ENCODE results near the gene PDZD8.

PDZD8 gene

DNA sequence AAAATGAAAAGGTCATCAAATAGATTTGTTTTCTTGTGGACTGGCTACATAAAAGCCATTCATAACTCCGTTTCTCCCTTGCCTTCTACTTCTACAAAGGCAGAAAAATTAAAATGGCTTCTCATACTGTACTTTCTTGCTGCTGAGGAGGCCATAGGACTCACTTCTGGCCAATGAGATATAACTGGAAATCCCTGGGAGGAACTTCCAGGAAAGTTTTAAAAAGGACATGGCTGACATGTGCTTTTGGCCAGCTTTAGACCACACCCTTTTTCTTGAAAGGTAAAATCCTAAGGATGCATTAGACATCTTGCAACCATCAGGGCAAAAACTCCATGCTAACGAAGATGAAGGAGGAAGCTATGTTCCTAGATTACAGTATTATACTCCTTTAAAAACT is 58.5 kb downstream of the PDZD8 start:
- no peak for TF ChIP-seq GATA3 (IDR thresholded peaks at IDR 0.05; ENCODE audit: low read depth, low read length)
- TF ChIP-seq GATA2 (IDR thresholded peaks at IDR 0.05; ENCODE audit: low read depth, low read length), result no peak

DNA sequence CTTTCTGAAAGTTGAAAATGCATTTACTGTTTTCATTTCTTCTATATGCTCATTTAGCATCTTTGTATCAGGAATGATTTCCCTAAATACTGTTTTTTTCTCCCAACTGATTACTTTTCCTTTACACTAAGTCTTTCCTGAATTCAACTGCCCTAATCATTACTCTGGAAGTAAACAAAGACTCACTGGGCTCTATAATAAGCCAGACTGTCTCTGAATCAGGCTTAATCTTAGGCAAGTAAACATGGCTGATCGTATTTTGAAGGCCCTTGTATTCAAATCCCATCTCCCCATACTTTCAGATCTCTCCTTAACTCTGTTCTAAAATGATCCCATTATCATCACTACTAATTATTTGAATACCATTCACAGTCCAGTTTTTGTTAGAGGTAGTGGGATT is 61.6 kb downstream of the PDZD8 start:
- TF ChIP-seq GATA3 (IDR thresholded peaks at IDR 0.05; ENCODE audit: low read depth, low read length), result no peak
- no peak for TF ChIP-seq GATA2 (IDR thresholded peaks at IDR 0.05; ENCODE audit: low read depth, low read length)

DNA sequence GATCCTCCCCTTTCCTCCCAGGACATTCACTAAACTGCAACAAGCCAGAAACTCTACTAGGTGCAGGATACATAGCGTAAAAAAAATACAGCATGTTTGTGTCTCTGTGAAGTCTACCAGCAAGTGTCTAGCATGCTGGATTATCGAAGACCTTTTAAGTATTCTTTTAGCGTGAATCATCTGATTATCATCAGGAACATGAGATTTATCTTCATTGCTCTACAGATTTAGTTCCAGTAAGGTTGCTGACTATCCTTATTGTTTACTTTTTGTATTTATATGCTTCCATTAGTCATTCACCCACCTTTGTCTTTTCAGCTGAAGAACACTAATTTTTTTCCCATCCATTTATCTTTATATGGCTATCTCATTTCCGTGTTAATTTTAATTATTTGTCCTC is 62.8 kb downstream of the PDZD8 start:
- TF ChIP-seq GATA2 (IDR thresholded peaks at IDR 0.05; ENCODE audit: low read depth, low read length), result no peak
- no peak for TF ChIP-seq GATA3 (IDR thresholded peaks at IDR 0.05; ENCODE audit: low read depth, low read length)

DNA sequence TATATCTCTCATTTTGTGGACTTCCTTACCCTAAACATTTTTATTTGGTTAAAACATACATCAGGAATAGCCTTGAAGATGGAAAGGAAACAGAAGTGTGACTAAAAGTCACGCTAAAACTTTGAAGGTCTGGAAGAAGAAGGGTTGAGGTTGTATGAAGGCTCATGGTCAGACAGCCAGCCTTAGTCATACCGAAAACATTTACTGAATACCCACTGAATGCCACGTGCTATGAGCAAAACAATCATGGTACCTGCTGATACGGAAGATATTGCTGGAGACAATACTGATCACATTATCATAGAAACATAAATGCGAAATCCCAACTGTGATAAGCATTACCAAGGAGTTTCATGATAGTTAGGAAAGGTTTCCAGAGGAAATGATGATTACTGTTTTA is 64.0 kb downstream of the PDZD8 start:
- no peak for TF ChIP-seq GATA3 (IDR thresholded peaks at IDR 0.05; ENCODE audit: low read depth, low read length)
- no peak for TF ChIP-seq GATA2 (IDR thresholded peaks at IDR 0.05; ENCODE audit: low read depth, low read length)

DNA sequence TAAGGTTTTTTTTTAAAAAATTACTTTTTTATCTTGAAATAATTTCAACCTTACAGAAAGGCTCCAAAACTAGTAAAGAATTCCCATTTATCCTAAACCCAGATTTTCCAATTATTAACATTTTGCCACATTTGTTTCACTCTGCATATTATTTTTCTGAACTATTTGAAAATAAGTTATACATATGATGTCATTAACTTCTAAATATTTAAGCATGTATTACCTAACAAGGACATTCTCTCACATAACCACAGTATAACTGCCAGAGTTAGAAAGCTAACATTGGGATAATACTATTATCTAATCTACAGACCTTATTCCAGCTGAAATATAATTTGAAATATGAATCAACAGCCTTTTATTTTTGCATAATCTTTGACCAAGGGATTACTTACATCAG is 68.6 kb downstream of the PDZD8 start:
- TF ChIP-seq GATA2 (IDR thresholded peaks at IDR 0.05; ENCODE audit: low read depth, low read length) (no peak), GATA3 (IDR thresholded peaks at IDR 0.05; ENCODE audit: low read depth, low read length) (no peak)

DNA sequence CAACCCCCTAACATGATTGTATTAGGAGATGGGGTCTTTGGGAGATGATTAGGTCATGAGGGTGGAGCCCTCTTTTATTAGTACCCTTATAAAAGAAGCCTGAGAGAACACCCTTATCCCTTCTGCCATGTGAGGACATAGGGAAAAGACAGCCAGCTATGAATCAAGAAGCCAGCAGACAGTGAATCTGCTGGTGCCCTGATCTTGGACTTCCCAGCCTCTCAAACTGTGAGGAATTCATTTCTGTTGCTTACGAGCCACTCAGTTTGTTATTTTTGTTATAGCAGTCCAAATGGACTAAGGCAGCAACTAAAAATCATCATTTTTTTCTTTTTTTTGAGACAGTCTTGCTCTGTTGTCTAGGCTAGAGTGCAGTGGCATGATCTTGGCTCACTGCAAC is 74.6 kb downstream of the PDZD8 start:
- no peak for TF ChIP-seq GATA3 (IDR thresholded peaks at IDR 0.05; ENCODE audit: low read depth, low read length)
- no peak for TF ChIP-seq GATA2 (IDR thresholded peaks at IDR 0.05; ENCODE audit: low read depth, low read length)

DNA sequence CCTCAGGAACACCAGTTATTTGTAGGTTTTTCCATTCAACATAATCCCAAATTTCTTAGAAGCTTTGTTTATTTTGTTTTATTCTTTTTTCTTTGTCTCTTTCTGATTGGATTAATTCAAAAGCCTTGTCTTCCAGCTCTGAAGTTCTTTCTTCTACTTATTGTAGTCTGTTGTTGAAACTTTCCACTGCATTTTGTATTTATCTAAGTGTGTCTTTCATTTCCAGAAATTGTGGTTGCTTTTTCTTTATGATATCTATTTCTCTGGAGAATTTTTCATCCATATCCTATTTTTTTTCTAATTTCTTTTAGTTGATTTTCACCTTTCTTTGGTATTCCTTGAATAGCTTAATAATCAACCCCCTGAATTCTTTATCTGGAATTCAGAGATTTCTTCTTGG is 75.8 kb downstream of the PDZD8 start:
- no peak for TF ChIP-seq GATA2 (IDR thresholded peaks at IDR 0.05; ENCODE audit: low read depth, low read length)
- TF ChIP-seq GATA3 (IDR thresholded peaks at IDR 0.05; ENCODE audit: low read depth, low read length), result no peak

DNA sequence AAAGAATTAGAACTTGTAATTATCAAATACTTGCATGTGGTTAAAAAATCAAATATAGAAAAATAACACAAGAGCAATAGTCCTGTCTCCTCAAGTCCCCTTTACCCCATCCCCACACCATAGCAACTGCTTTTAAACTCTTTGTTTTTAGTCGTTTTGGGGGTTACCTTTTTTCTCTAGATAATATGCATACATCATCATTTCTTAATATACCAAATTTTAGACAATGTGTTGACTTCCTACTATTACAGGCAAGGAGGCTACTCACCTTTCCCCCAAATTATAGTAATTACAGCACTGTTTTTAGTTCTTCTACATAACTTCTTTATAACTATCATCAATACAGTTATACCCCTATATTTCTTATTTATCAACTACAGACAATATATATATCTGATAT is 77.0 kb downstream of the PDZD8 start:
- TF ChIP-seq GATA3 (IDR thresholded peaks at IDR 0.05; ENCODE audit: low read depth, low read length) (no peak), GATA2 (IDR thresholded peaks at IDR 0.05; ENCODE audit: low read depth, low read length) (no peak)

DNA sequence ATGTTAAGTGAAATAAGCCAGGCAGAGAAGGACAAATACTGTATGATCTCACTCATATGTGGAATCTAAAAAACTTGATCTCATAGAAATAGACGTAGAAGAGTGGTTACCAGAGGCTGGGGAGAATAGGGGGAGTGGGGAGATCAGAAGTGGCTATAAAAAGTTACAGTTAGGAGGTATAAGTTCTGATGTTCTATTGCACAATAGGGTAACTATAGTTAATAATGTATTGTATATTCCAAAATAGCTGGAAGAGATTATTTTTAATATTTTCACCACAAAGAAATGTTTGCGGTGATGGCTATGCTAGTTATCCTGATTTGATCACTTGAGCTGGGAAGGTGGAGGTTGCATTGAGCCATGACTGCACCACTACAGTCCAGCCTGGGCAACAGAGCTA is 80.5 kb downstream of the PDZD8 start:
- TF ChIP-seq GATA2 (IDR thresholded peaks at IDR 0.05; ENCODE audit: low read depth, low read length), result no peak
- no peak for TF ChIP-seq GATA3 (IDR thresholded peaks at IDR 0.05; ENCODE audit: low read depth, low read length)

DNA sequence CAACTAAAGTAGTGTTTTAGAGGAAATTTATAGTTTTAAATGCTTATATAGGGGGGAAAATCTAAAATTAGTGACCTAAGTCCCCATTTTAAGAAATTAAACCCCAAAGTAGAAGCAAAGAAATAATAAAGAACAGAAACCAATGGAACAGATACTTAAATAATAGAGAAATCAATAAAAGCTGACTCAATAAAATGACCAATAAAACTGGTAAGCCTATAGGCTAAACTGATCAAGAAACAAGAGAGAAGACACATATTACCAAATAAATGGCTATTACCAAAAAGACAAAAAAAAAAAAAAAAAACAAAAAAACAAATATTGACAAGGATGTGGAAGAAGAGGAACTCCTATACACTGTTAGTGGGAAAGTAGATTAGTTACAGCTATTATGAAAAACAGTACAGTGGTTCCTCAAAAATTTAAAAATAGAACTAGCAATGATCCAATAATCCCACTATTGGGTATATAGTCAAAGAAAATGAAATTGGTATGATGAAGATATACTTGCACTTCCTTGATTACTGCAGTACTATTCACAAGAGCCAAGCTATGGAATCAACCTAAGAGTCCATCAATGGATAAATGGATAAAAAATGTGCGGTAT is 81.1 kb downstream of the PDZD8 start:
- TF ChIP-seq GATA2 (IDR thresholded peaks at IDR 0.05; ENCODE audit: low read depth, low read length) (no peak), GATA3 (IDR thresholded peaks at IDR 0.05; ENCODE audit: low read depth, low read length) (no peak)

DNA sequence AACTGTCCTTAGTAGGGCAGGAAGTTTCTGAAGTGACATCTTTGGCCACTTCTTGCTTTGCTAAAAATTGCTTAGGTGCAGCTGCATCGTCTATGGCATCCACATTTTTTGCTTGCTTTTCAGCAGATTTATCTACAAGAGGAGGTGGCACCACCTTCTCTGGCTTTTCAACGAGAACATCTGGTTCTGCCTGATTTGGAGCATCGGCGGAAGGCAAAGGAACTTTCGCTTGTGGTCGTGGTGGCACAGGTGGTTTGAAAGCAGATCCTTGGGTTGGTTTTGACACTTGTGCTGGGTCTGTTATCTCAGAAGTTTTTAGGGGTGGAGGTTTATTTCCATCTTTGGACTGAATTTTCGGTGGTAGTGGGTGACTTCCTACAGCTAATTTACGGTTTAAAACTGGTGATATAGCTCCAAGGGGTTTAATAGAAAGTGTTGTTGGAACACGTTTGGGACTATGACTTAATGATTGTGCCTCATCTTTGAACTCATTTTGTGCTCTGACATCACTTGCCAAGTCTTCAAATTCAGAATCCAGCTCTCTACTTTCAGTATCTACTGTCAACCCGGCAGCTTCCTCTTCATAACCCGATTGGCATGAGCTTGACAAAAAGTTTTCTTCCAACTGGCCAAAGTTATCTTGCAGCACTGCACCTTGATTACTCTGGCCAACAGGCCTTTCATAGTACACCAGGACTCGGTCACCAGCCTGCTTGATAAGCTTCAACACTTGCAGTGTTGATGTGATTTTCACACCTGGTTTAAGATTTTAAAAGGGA is 90.3 kb downstream of the PDZD8 start:
- TF ChIP-seq GATA3 (IDR thresholded peaks at IDR 0.05; ENCODE audit: low read depth, low read length), result no peak
- no peak for TF ChIP-seq GATA2 (IDR thresholded peaks at IDR 0.05; ENCODE audit: low read depth, low read length)

DNA sequence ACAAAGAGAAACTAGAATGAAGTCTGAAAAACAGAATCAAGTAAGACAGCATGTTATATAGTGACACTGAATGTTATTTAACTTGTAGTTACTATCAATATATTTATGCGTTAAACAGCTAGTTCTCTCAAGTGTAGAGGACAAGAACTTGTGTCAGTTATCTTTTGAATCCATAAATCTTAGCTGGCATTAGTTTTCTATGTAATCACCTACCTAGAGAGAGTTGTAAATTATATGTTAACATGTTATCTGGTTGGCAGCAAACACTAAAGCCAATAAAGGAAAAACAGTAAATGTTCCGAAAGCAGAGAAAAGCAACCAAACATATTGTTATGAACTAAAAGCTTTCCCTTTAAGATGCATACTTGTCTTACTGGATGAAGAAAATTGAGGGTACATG is 97.6 kb downstream of the PDZD8 start:
- TF ChIP-seq GATA2 (IDR thresholded peaks at IDR 0.05; ENCODE audit: low read depth, low read length) (no peak), GATA3 (IDR thresholded peaks at IDR 0.05; ENCODE audit: low read depth, low read length) (no peak)

DNA sequence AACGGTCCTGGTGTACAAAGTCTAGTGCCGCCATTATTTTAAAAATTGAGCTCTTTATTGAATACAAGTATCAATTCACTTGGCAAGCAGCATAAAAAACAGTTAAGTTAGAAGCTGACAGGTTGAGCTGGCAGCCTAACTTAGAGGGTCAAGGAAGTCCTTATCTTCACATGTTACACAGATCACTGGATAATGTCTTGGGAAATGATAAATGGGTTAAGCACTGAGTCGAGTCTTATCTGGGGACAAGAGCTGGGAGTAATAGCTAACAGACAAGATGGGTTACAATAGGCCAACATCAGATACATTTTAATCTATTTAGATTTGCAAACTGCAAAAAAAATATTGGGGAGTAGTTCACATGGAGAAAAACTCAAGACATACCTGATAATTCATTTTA is 100.1 kb downstream of the PDZD8 start:
- TF ChIP-seq GATA3 (IDR thresholded peaks at IDR 0.05; ENCODE audit: low read depth, low read length), result no peak
- TF ChIP-seq GATA2 (IDR thresholded peaks at IDR 0.05; ENCODE audit: low read depth, low read length), result no peak

DNA sequence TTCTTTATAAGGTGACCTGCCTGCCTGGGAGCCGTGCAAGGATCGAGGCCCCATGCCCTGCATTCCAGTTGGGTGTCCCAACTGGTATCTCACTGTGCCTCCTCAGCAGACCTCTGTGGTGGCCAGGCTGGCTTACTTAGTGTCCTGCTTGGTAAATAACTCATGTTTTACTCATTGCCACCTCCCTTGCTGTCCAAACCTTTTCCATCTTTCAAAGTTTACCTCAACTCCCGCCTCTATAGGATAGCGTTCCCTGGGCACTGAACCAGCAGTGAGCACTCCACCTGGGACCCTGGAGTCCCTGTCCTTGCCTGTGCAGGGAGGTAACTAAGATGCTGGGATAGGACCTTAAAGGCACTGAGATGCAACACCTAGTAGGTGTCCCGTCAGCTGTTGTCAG is 100.7 kb downstream of the PDZD8 start:
- TF ChIP-seq GATA2 (IDR thresholded peaks at IDR 0.05; ENCODE audit: low read depth, low read length) (no peak), GATA3 (IDR thresholded peaks at IDR 0.05; ENCODE audit: low read depth, low read length) (no peak)

DNA sequence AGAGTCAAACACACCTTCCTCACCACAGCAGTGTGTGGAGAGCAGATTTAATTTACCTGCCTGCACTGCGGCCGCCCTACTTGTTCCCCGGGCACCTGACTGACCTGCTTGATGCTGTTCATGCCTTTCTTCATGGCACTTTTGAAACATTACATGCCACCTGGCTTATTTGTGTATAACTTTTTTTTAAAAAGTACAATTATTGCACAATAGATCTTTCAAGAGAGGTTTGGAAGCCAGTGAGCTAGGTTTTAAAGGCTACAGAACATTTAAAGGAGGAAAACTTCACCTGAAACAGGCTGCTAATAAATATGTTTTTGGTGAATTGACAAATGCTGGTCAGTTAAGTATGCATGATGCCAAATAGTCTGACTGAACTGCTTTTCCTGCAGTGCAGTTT is 101.3 kb downstream of the PDZD8 start:
- TF ChIP-seq GATA3 (IDR thresholded peaks at IDR 0.05; ENCODE audit: low read depth, low read length) (no peak), GATA2 (IDR thresholded peaks at IDR 0.05; ENCODE audit: low read depth, low read length) (no peak)
